Activated naive CD4-positive, alpha-beta T cell treated with anti-CD3 and anti-CD28 coated beads, Interleukin-2, amount 50 U/mL, for 16 hours (primary cell): ENCODE data around the gene IGFLR1.
A peak's percentile ranks its signal among the peaks of the same experiment; 100 is the strongest.
"Not testable (repeated sequence)": the region's sequence is repeated elsewhere in the genome, so short reads cannot be mapped to it uniquely, and the experiment has no call there.

Experiments
- DNase-seq: peaks from one replicate; pipeline ENCODE4 v3.0.0-alpha.2; 2020

Gene IGFLR1

GRCh38 chr19:35777086-35777841, 35.0 kb upstream of the IGFLR1 start:
- DNase-seq = no peak

DNA sequence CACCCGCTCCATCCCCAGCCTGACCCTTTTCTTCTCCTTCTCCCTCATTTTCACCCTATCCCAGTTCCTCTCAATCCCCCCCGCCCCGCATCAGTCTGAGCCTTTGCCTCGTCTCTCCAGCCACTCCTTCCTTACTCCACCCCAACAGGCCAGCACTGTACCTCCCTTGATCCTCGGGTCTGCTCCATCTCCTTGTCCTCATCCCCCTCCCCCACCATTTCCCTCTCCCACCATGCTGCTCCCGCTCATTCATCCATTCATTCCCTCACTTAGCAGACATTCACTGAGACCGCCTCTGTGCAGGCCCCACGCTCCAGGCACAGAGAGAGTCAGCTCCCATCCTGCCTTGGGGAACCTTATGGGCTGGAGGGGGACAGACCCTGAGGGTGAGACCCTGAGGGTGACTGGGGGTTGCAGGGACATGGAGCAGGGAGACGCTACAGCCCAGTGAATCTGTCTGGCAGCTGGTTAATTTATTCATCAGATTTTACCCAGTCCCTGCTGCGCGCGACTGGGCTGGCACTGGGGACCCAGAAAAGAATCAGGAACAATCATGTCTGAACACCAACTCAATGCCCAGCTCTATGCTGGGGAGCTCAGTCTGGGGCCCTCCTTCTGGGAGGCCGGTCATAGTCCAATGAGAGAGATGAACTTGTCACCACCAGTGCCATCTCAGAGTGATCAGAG, 34.0 kb upstream of the IGFLR1 start:
- no peak for DNase-seq

DNA sequence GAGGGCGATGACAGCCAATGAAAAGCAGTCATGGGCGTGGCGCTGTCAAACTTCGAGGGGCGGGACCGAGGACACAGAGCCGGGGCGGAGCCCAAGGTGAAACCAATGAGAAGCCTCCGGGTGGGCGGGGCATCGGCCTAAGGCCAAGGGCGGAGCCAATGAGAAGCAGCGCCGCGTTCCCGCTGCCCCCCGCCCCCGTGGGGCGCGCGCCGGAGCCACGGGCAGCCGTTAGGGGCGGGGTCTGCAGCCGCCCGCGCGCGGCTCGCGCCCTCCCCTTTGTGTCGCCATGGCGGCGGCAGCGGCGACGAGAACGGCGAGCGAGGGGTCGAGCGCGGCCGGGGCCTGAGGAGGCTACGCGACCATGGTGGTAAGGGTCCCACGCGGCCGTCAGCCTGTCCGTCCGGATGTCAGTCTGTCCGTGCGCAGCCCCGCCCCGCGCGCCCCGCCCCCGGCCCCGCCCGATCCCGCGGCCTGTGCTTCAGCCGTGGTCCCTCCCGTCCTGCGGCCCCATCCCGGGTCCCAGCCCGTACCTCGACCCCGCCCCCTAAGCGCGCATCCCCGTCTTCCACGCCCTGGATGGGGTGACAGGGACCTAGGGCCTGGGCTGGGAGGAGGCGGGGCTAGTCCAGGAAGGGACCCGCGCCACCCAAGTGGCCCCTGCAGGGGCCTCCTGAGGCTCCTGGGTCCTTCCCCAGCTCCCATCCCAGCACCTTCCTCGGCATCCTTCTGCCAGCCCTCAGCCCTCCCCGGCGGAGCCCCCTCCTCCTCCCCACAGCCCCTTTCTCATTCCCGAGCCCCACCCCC, 33.2 kb upstream of the IGFLR1 start, which contains the start of gene ARHGAP33:
TSS of gene ARHGAP33 (plus strand) at position 267 of the 804 bp plus-strand sequence. CDS start at position 362, 95 bp downstream.
- DNase-seq = peak; percentile 99

DNA sequence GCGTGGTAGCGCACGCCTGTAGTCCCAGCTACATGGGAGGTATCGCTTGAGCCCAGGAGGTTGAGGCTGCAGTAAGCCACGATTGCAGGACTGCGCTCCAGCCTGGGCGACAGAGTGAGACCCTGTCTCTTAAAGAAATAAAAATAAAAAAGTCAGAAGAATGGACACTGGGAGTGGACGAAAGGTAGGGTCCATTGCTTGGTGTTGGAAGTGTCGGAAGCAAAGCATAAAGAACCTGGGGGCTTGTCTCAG, 32.7 kb upstream of the IGFLR1 start:
- no peak for DNase-seq

GRCh38 chr19:35774274-35775045, 32.2 kb upstream of the IGFLR1 start:
- DNase-seq = no peak

GRCh38 chr19:35773020-35773806, 31.0 kb upstream of the IGFLR1 start:
- DNase-seq = no peak

- not testable (repeated sequence) for DNase-seq
Measured at GRCh38 chr19:35772362-35772761, 30.1 kb upstream of the IGFLR1 start.

GRCh38 chr19:35768082-35768421, 25.8 kb upstream of the IGFLR1 start:
- DNase-seq = no peak

DNA sequence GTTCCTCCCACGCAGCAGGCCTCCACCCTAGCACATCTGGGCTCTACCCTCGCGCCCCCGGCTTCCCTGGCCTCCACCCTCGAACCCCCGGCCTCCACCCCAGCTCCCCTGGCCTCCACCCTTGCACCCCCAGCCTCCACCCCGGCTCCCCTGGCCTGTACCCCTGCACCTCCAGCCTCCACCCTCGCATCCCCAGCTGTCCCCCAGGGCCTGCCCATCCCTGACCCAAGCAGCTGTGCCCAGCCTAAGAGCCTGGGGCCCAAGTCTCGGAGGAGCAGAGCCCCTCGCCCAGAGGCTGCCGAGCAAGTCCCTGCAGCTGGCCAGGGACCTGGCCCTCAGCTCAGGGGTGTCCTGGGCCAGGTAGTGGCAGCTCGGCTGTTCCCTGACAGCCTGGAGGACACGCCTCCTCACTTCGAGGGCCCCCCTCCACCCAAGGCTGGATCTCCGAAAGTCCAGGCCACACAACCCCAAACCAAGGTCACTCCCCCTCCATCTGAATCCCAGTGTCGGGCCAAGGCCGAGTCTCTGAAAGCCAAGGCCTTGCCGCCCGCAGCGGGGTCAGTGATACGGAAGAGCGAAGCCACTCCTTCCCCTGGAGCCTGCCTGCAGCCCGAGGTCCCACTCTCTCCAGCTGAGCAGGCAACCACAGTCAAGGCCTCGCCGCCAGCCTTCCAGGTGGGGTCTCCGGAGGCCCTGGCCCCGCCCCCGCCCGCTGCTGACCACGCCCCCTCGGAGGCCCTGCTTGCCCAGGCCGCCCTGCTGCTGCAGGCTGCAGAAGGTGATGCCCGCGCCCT, 25.2 kb upstream of the IGFLR1 start:
- peak; percentile 8 for DNase-seq

DNA sequence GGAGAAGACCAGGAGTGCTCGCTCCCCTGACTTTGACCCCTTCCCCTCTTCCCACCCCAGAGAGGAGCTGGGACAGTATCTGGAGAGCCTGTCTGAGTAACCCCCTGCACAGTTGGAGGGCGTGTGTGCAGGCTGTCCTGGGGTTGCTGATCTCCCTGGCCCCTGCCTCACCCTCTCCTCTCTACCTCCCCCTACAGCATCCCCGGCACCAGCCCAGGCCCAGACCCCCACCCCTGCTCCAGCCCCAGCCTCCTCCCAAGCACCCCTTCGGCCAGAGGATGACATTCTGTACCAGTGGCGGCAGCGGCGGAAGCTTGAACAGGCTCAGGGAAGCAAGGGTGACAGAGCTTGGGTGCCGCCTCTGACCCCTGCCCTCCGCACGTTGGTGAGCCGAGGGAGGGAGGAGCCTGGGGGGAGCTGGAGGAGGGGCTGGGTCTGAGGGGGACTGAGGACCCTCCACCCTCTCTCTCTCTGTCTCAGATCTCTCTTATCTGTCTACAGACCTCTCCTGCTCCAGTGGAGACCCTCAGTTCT, 24.4 kb upstream of the IGFLR1 start:
- DNase-seq = peak; percentile 4

DNA sequence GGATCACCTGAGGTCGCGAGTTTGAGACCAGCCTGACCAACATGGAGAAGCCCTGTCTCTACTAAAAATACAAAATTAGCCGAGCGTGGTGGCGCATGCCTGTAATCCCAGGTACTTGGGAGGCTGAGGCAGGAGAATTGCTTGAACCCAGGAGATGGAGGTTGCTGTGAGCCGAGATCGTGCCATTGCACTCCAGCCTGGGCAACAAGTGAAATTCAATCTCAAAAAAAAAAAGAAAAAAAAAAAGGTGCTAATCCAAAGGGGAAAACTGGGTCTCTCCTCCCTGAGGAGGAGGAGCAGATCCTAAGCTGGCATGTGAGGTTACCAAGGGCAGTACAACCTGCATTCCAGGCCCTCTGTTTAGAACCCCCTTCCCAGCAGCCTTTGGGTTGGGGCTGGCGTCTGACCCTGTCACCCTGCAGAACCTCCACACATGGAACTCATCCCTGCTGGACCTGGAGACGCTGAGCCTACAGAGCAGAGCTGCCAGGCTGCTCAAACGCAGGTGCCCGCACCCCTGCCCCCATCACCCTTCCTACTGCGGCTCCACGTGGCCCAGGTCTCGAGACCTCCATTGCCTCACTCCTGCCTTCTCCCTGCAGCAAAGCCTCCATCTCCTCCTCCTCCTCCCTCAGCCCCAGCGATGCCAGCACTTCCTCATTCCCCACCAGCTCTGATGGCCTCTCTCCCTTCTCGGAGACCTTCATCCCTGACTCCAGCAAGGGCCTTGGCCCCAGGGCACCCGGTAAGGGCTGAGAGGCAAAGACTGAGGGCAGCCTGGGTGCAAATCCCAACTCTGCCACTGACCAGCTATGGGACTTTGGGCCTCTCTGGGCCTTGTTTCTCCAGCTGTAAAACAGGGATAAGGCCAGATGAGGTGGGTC, 22.4 kb upstream of the IGFLR1 start:
- DNase-seq = no peak

- no peak for DNase-seq
Measured at GRCh38 chr19:35760711-35761349, 18.6 kb upstream of the IGFLR1 start.

DNA sequence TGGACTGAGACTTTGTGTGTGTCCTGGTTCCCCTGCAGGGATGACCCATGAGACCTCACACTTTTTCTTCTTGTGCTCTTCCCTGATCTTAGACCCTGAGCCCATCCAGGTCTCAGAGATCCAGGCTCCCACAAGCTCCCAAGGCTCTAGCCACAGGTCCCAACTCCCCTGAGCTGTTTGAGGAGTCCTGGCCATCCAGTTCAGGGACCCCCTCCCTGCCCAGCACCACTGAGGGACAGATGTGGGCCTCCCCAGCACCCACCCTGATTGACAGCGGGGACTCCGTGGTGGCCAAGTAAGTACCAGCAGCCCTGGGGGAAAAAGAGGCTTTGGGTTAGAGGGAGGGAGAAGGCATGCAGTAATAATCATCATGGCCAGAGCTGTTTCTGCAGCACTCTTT, 17.4 kb upstream of the IGFLR1 start:
- DNase-seq = no peak

DNA sequence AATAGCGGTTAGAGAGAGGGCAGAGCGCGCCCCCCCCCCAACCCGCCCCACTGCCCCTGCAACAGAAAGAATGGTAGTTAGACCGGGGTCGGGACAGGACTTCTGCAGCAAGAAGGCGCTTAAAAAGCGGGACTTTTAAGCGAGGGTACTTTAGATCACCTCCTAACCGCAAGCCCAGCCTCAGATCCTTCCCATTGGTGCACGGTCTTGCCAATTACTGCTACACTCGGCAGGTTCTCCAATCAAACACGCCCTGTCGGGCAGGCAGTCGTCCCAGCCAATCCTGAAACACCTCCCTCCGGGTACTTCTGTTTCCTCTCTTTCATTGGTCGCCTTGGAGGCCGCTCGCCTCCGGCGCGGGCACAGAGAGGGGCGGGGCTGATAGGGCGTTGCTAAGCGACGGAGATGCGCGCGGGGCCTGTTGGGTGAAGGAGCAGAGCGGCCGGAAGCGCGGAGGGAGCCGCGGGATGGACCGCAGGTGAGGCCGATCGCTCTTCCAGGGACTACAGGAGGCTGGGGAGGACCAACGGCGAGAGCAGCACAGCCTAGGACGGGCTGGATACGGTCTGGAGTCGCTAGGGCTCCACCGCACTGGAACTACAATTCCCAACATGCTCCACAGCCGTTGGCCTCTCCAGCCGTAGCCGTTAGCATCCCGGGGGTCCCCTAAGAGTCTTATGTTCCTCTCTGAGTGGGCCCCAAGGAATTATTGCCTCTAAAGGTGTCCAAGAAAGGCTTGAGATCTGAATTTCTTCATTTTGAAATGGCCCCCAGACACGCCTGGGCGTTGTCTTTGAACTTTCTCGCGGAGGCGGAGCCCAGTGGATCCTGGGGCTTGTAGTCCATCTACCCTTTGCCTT, 15.7 kb upstream of the IGFLR1 start, which contains the start of gene PROSER3:
TSS of gene PROSER3 (plus strand) at position 428 of the 860 bp plus-strand sequence. CDS start at position 468, 40 bp downstream.
- peak; percentile 98 for DNase-seq

- DNase-seq = peak; percentile 29
Measured at GRCh38 chr19:35757231-35757748, 15.0 kb upstream of the IGFLR1 start.

GRCh38 chr19:35756377-35757230, 14.4 kb upstream of the IGFLR1 start, which contains the start of gene HSPB6:
Gene HSPB6, minus strand, starts transcription at chr19:35757029. Its CDS starts 21 bp downstream, at chr19:35757008.
- peak; percentile 10 for DNase-seq
